T-helper 2 cell treated with Interferon-gamma antibody and Interleukin-4, amounts not matched to agents 5 μg/mL and 100 μg/mL, for 36 hours (primary cell): ENCODE results near the gene PLLP.
"Not testable (repeated sequence)": the region's sequence is repeated elsewhere in the genome, so short reads cannot be mapped to it uniquely, and the experiment has no call there.

Source experiments
- DNase-seq: peaks from one replicate; pipeline ENCODE4 v3.0.0; 2021; ENCODE audit warnings: low spot score
- H3K27ac Mint-ChIP-seq: one replicate; pipeline ENCODE4 v1.8.0; 2021; ENCODE audit warnings: mild to moderate bottlenecking, mixed read lengths
- H3K27me3 Mint-ChIP-seq: one replicate; pipeline ENCODE4 v1.8.0; 2021; ENCODE audit warnings: low read depth, mixed read lengths
- H3K36me3 Mint-ChIP-seq: one replicate; pipeline ENCODE4 v1.8.0; 2021; ENCODE audit warnings: low read depth, mixed read lengths
- H3K4me1 Mint-ChIP-seq: one replicate; pipeline ENCODE4 v1.8.0; 2021; ENCODE audit warnings: low read depth, mixed read lengths
- H3K4me3 Mint-ChIP-seq: one replicate; pipeline ENCODE4 v1.8.0; 2022; ENCODE audit warnings: mild to moderate bottlenecking, moderate library complexity, mixed read lengths
- H3K9me3 Mint-ChIP-seq: one replicate; pipeline ENCODE4 v1.8.0; 2021; ENCODE audit warnings: mixed read lengths

The PLLP gene

DNA sequence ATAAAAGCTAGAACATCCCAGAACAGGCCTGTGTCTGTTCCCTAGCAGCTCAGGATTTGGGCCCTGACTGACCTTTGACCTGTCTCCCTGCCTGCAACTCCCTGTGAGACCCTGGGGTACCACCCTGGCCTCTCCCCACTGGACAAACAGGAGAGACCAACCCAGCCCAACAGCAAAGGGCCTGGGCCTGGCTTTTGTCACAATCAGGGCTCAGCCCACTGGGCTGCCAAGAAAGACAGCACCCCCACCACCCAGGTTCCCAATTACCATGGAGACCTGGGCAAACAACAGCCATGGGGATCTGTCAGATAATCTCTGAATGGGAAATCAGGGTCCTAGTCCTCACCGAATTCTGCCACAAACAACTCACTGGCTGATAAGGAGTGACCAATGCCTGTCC is 11.1 kb downstream of the PLLP start:
- peaks cover 29% of the 10 kb centered on the region for H3K4me1 Mint-ChIP-seq
- DNase-seq, result no peak
- H3K4me3 Mint-ChIP-seq, result no peak overlapping the region
- H3K27me3 Mint-ChIP-seq, result no peaks in the 10 kb centered on the region
- no peaks in the 10 kb centered on the region for H3K9me3 Mint-ChIP-seq
- no peaks in the 10 kb centered on the region for H3K36me3 Mint-ChIP-seq
- H3K27ac Mint-ChIP-seq, result no peak overlapping the region

- Mint-ChIP-seq H3K4me1 (peaks cover 29% of the 10 kb centered on the region), H3K36me3 (no peaks in the 10 kb centered on the region), H3K9me3 (no peaks in the 10 kb centered on the region), H3K4me3 (no peak overlapping the region), H3K27me3 (no peaks in the 10 kb centered on the region), H3K27ac (no peak overlapping the region)
- DNase-seq, result no peak
Observed at GRCh38 chr16:57271867-57272495, 12.5 kb downstream of the PLLP start.

- H3K27me3 Mint-ChIP-seq, result no peaks in the 10 kb centered on the region
- H3K27ac Mint-ChIP-seq, result no peak overlapping the region
- no peaks in the 10 kb centered on the region for H3K9me3 Mint-ChIP-seq
- peaks cover 32% of the 10 kb centered on the region for H3K4me1 Mint-ChIP-seq
- H3K36me3 Mint-ChIP-seq, result no peaks in the 10 kb centered on the region
- H3K4me3 Mint-ChIP-seq, result no peak overlapping the region
- no peak for DNase-seq
Observed at GRCh38 chr16:57271063-57271345, 13.5 kb downstream of the PLLP start.

GRCh38 chr16:57270221-57271062 is 14.0 kb downstream of the PLLP start:
- Mint-ChIP-seq H3K9me3 (no peaks in the 10 kb centered on the region), H3K4me3 (no peak overlapping the region), H3K27me3 (no peaks in the 10 kb centered on the region), H3K27ac (no peak overlapping the region), H3K36me3 (no peaks in the 10 kb centered on the region), H3K4me1 (peaks cover 30% of the 10 kb centered on the region)
- no peak for DNase-seq

- Mint-ChIP-seq H3K9me3 (no peaks in the 10 kb centered on the region), H3K27me3 (no peaks in the 10 kb centered on the region), H3K4me1 (peaks cover 30% of the 10 kb centered on the region), H3K36me3 (no peaks in the 10 kb centered on the region), H3K4me3 (no peak overlapping the region), H3K27ac (peak overlapping the region; percentile 45)
- no peak for DNase-seq
Observed at GRCh38 chr16:57268804-57269800, 15.4 kb downstream of the PLLP start.

DNA sequence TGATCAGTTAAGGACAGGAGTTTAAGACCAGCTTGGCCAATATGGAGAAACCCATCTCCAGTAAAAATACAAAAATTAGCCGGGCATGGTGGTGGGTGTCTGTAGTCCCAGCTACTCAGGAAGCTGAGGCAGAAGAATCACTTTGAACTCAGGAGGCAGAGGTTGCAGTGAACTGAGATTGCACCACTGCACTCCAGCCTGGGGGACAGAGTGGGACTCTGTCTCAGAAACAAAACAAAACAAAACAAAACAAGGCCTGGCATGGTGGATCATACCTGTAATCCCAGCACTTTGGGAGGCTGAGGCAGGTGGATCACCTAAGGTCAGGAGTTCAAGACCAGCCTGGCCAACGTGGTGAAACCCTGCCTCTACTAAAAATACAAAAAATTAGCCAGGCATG is 17.1 kb downstream of the PLLP start:
- not testable (repeated sequence) for H3K36me3 Mint-ChIP-seq, H3K4me3 Mint-ChIP-seq, DNase-seq, H3K27ac Mint-ChIP-seq, H3K9me3 Mint-ChIP-seq, H3K27me3 Mint-ChIP-seq
- H3K4me1 Mint-ChIP-seq, result peaks cover 30% of the 10 kb centered on the region

DNA sequence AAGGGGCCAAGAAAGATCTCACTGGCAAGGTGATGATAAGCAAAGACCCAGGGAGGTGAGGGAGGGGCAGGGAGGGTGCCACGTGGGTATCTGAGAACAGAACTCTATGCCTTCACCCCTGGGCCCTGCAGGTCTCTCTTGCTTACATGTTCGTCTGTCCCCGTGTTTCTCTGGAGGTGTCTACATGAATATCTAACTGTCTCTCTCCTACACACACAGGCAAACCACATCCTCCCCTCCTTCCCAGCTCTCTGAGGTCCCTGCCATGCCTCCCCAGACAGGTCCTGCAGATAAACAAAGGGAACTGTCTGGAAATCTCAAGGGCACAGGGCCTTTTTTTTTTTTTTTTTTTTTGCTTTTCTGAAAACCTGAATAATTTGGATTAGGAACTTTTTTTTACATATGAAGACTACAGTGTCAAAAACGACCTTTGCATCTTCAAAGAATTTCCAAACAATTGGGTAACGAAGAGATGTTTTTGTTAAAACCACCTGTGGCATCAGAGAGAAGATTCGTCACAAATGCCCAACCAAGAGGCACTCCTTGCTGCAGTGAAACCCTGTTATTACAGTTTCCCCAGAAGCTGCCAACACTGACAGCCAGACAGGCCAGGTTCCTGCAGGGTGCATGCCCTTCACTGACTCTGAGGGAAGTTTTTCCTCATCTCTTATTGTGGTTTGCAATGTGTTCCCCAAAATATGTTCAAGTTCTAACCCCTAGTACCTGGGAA is 17.8 kb downstream of the PLLP start:
- Mint-ChIP-seq H3K4me1 (peaks cover 30% of the 10 kb centered on the region), H3K4me3 (peak overlapping the region; percentile 56), H3K27ac (peak overlapping the region; percentile 44), H3K36me3 (no peaks in the 10 kb centered on the region), H3K27me3 (no peaks in the 10 kb centered on the region), H3K9me3 (no peaks in the 10 kb centered on the region)
- no peak for DNase-seq

DNA sequence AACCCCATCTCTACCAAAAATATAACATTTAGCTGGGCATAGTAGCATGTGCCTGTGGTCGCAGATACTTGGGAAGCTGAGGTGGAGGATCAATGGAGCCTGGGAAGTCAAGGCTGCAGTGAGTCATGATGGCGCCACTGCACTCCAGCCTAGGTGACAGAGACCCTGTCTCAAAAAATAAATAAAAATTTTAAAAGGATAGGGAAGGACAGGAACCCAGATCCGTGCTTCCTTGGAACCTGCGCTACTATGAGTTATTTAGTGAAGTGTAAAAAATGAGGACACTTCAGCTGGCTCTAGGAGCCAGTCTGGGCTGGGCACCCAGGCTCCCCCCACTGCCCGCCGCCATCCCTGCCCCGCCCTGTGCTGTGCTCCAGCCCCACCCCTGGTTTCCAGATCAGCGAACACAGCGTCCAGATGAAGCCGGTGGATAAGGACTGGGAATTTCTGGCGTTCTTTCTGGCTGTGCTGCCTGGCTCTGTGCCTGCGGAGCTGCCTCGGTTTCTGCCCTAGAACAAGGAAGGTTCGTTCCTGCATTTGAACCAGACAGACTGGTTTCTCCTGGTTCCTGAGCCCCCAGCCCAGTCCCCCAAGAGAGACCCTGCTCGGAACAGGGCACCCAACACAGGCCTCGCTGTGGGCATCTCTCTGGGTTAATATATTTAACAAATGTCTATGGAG is 18.5 kb downstream of the PLLP start:
- Mint-ChIP-seq H3K27ac (peak overlapping the region; percentile 44), H3K27me3 (no peaks in the 10 kb centered on the region), H3K9me3 (no peaks in the 10 kb centered on the region), H3K36me3 (no peaks in the 10 kb centered on the region), H3K4me3 (peak overlapping the region; percentile 56), H3K4me1 (peaks cover 30% of the 10 kb centered on the region)
- no peak for DNase-seq

DNA sequence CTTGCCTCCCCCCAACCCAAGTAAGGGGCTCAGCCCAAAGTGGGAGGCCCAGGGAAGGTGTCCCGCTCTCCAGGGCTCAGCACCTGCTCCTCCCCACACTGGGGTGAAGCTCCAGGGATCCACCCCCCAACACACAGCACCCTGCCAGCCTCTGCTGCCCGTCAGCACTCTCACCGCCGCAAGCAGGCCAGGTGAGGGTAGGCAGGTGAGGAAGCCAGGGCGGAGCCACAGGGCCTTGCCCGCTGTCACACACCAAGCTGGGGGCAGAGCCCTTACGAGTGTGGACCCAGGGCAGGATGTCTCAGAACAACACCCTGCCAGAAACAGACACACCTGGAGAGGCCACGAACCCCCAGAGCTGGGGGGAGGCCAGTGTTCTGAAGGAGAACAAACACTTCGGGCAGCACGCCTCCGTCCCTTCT is 19.5 kb downstream of the PLLP start:
- Mint-ChIP-seq H3K27ac (no peak overlapping the region), H3K27me3 (no peaks in the 10 kb centered on the region), H3K4me1 (peaks cover 36% of the 10 kb centered on the region), H3K4me3 (no peak overlapping the region), H3K36me3 (no peaks in the 10 kb centered on the region), H3K9me3 (no peaks in the 10 kb centered on the region)
- DNase-seq, result no peak

GRCh38 chr16:57264381-57264780 is 20.1 kb downstream of the PLLP start:
- Mint-ChIP-seq H3K9me3 (no peaks in the 10 kb centered on the region), H3K27ac (no peak overlapping the region), H3K27me3 (no peaks in the 10 kb centered on the region), H3K4me3 (no peak overlapping the region), H3K4me1 (peaks cover 38% of the 10 kb centered on the region), H3K36me3 (no peaks in the 10 kb centered on the region)
- no peak for DNase-seq

- no peak overlapping the region for H3K27ac Mint-ChIP-seq
- no peak overlapping the region for H3K4me3 Mint-ChIP-seq
- peaks cover 37% of the 10 kb centered on the region for H3K4me1 Mint-ChIP-seq
Observed at GRCh38 chr16:57263541-57264351, 20.7 kb downstream of the PLLP start.

GRCh38 chr16:57262841-57263540 is 21.5 kb downstream of the PLLP start:
- Mint-ChIP-seq H3K4me1 (peaks cover 32% of the 10 kb centered on the region), H3K36me3 (no peaks in the 10 kb centered on the region)

More at GRCh38 chr16:57263541-57264351, 20.7 kb downstream of the PLLP start:
- DNase-seq, result no peak
- H3K36me3 Mint-ChIP-seq, result no peaks in the 10 kb centered on the region
- H3K27me3 Mint-ChIP-seq, result no peaks in the 10 kb centered on the region
- H3K9me3 Mint-ChIP-seq, result no peaks in the 10 kb centered on the region

More at GRCh38 chr16:57262841-57263540, 21.5 kb downstream of the PLLP start:
- H3K9me3 Mint-ChIP-seq, result no peaks in the 10 kb centered on the region
- H3K4me3 Mint-ChIP-seq, result no peak overlapping the region
- H3K27me3 Mint-ChIP-seq, result no peaks in the 10 kb centered on the region
- peak overlapping the region; percentile 35 for H3K27ac Mint-ChIP-seq
- no peak for DNase-seq
